GM12865 (cell line): Measurements from ENCODE around the gene MGST1.
"Not testable (repeated sequence)": the region's sequence is repeated elsewhere in the genome, so short reads cannot be mapped to it uniquely, and the experiment has no call there.

Experiments used
- DNase-seq: peaks from one replicate; pipeline ENCODE4 v3.0.0; 2010; ENCODE audit warnings: low read depth
- H3K4me3 ChIP-seq: 2 replicates; pipeline ENCODE4 v1.5.1; 2011; ENCODE audit warnings: mild to moderate bottlenecking, low read depth, low read length, control low read depth
- TF ChIP-seq, protein P1 (sequence below): IDR thresholded peaks from 2 replicates; pipeline ENCODE4 v1.5.1; 2011; ENCODE audit warnings: low read length, control low read depth, low read depth, inconsistent platforms; ENCODE audit not compliant: insufficient read depth; ENCODE audit errors: missing control alignments

MGST1 gene

DNA sequence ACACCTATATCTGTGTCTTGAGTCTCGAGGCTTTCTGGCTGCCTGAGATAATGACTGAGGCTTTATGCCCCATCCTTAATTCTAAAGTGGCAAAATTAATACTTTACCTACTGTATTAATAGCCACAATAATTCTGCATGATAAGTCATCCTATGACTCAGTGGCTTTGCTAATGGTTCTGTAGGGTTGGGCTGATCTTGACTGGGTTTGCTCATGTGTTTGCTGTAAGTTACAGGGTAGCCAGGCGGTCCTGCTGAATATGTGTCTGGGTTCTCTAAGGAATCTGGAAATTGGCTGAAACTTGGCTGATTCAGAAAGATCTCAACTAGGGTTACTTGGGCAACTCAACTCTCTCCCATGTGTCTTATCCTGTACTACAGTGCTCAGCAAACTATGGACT, 21.7 kb downstream of the MGST1 start:
- DNase-seq, result no peak
- no peak overlapping the region for H3K4me3 ChIP-seq
- TF ChIP-seq, protein P1, sequence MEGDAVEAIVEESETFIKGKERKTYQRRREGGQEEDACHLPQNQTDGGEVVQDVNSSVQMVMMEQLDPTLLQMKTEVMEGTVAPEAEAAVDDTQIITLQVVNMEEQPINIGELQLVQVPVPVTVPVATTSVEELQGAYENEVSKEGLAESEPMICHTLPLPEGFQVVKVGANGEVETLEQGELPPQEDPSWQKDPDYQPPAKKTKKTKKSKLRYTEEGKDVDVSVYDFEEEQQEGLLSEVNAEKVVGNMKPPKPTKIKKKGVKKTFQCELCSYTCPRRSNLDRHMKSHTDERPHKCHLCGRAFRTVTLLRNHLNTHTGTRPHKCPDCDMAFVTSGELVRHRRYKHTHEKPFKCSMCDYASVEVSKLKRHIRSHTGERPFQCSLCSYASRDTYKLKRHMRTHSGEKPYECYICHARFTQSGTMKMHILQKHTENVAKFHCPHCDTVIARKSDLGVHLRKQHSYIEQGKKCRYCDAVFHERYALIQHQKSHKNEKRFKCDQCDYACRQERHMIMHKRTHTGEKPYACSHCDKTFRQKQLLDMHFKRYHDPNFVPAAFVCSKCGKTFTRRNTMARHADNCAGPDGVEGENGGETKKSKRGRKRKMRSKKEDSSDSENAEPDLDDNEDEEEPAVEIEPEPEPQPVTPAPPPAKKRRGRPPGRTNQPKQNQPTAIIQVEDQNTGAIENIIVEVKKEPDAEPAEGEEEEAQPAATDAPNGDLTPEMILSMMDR, result no peak

DNA sequence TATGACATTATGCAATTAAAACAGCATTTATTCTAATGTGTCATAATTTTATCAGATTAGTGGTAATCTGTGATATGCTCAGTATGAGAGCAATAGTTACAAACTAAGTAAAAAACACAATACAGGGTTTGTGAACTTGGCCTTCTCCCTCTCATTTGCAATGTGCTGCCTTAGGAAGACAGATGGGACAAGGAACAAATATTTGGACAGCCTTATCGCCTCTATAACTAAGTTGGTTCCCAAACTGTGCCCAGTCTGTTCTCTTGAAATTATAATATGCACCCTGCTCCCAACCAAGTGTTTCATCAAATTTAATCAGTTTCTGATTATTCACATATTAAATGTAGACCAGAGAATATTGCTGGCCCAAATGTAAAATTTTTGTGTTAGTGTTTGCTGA, 22.7 kb downstream of the MGST1 start:
- no peak for DNase-seq
- no peak overlapping the region for H3K4me3 ChIP-seq
- TF ChIP-seq, protein P1, result no peak

DNA sequence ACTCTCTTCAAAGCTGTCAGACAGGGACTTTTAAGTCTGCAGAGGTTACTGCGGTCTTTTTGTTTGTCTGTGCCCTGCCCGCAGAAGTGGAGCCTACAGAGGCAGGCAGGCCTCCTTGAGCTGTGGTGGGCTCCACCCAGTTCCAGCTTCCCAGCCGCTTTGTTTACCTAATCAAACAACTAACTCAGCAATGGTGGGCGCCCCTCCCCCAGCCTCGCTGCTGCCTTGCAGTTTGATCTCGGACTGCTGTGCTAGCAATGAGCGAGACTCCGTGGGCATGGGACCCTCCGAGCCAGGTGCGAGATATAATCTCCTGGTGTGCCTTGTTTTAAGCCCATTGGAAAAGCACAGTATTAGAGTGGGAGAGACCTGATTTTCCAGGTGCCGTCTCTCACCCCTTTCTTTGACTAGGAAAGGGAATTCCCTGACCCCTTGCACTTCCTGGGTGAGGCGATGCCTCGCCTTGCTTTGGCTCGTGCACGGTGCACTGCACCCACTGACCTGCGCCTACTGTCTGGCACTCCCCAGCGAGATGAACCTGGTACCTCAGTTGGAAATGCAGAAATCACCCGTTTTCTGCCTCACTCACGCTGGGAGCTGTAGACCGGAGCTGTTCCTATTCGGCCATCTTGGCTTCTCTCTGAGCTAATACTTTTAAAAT, 35.3 kb downstream of the MGST1 start:
- not testable (repeated sequence) for DNase-seq, H3K4me3 ChIP-seq

DNA sequence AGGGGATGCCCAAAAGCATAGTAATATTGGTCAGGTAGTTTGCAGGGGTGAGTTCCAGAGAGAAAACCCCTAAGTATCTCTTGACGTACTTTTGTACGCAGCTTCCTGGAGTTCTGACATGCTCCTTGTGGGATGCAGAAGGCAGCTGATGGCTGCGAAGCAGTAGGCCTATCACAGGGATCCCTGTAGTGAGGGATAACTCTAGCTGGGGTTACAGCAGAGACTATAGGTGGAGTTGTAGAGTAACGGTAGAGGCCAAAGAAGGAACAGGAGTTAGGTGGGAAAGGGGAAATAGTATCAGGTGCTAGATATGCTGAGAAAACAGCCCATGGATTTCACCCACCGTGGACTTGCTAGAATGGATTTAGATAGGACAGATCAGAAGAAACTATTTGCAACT, 37.3 kb downstream of the MGST1 start:
- no peak for DNase-seq
- TF ChIP-seq, protein P1, result no peak

DNA sequence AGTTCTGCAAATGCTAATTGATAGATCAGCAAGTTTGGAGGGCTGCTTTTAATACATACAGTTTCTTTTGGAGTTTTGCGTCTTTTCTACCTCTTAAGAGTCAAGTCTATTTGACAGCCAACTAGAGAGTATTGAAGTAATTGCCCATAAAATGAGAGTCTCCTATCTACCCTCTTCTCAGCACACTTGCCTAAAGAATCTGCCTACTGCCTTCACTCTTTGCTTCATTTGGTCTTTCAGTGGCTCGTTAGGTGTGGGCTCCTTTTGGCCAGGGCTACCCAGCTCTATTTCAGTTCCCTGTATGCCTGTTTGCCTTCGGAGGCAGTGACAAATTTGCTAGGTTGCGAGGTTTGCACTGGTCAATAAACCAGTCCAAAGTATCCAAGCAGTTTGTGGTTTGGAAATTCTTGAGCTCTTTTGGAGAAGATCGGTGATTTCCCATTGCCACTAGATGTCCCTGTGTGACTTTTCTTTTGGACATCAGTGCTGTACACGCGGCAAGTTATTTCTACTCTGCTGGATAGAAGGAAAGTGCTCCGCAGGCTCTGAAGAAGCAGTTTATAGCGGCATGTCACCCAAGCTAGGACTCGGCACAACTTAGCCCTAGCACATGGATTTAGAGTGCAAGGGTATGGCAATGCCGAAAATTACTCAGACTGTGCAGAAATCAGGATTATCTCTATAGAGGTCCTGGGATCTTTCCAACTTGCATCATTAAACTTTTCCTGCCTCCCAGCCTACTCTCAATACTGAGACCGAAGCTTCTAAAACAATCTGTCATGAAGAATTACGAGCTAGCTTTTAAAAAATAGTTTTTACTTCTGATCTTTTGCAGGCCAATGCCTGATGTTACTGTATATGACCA, 38.6 kb downstream of the MGST1 start:
- no peak overlapping the region for H3K4me3 ChIP-seq

More for the DNA sequence above, 37.3 kb downstream of the MGST1 start:
- H3K4me3 ChIP-seq, result no peak overlapping the region

DNA sequence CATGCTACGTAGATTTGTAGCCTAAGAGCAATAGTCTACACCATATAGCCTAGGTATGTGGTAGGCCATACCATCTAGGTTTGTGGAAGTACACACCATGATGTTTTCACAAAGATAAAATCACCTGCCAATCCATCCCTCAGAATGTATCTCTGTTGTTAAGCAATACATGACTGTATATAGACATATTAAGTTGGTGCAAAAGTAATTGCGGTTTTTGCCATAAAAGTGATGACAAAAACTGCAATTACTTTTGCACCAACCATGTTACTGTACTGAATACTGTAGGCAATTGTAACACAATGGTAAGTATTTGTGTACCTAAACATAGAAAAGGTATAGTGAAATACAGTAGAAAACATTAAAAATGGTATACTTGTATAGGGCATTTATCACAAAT, 40.5 kb downstream of the MGST1 start:
- DNase-seq, result no peak
- TF ChIP-seq, protein P1, result no peak

More for the DNA sequence above, 38.6 kb downstream of the MGST1 start:
- DNase-seq, result peak; percentile 10
- TF ChIP-seq, protein P1, result peak; percentile 20

DNA sequence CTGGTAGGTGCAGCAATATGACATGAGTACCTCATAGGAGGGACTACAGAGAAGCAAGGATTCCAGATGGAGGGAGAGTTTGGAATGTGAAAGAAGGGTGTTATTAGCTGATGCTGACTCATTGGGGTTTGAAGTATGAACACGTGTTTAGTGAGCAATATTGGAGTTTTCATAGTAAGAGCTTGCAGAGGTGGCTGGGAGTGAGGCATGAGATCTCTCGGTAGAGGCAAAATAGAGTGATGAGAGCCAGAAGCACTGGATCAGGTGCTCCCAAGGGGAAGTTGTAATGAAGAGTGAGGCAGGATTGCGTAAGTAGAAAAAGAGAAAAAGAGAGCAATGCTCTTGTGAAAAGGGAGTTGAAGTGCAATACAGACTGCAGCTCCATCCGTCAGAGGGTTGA, 42.1 kb downstream of the MGST1 start:
- DNase-seq, result no peak
- TF ChIP-seq, protein P1, result no peak

More for the DNA sequence above, 40.5 kb downstream of the MGST1 start:
- H3K4me3 ChIP-seq, result no peak overlapping the region

More for the DNA sequence above, 42.1 kb downstream of the MGST1 start:
- no peak overlapping the region for H3K4me3 ChIP-seq
